NOMO-1 treated with dmso at 0.1 percent for 144 hours (cell line): Measurements from ENCODE around the gene NFIC.
A peak's percentile ranks its signal among the peaks of the same experiment; 100 is the strongest.

Source experiments
- DNase-seq: peaks from one replicate; lab custom pipeline; 2025; ENCODE audit not compliant: unreplicated experiment; lab: John Stamatoyannopoulos, UW

Gene NFIC

GRCh38 chr19:3481241-3482090 is 115.1 kb downstream of the NFIC start:
- DNase-seq, result no peak

GRCh38 chr19:3482507-3483225 is 116.3 kb downstream of the NFIC start:
- no peak for DNase-seq

- no peak for DNase-seq
Measured at GRCh38 chr19:3483226-3483628, 116.8 kb downstream of the NFIC start, which contains the start of gene SMIM44. Gene SMIM44 (minus strand): TSS chr19:3483441. CDS start chr19:3483403, 38 bp downstream.

GRCh38 chr19:3491396-3492119 is 125.2 kb downstream of the NFIC start:
- DNase-seq, result no peak

GRCh38 chr19:3492131-3492839 is 125.9 kb downstream of the NFIC start:
- no peak for DNase-seq

GRCh38 chr19:3492919-3493318 is 126.5 kb downstream of the NFIC start:
- no peak for DNase-seq

GRCh38 chr19:3493651-3494050 is 127.3 kb downstream of the NFIC start:
- no peak for DNase-seq

- DNase-seq, result no peak
Measured at GRCh38 chr19:3494051-3494450, 127.7 kb downstream of the NFIC start.

GRCh38 chr19:3494559-3494958 is 128.2 kb downstream of the NFIC start:
- no peak for DNase-seq

GRCh38 chr19:3496392-3497273 is 130.2 kb downstream of the NFIC start:
- DNase-seq, result no peak

GRCh38 chr19:3497757-3498520 is 131.6 kb downstream of the NFIC start:
- DNase-seq, result no peak

GRCh38 chr19:3499738-3500428 is 133.5 kb downstream of the NFIC start:
- DNase-seq, result no peak

GRCh38 chr19:3500429-3501101 is 134.2 kb downstream of the NFIC start, which contains the start of gene DOHH:
Gene DOHH (minus strand): TSS chr19:3500674. CDS start chr19:3496814, 3,860 bp downstream.
- peak; percentile 97 for DNase-seq

GRCh38 chr19:3501780-3502179 is 135.4 kb downstream of the NFIC start:
- DNase-seq, result no peak

GRCh38 chr19:3503036-3503572 is 136.7 kb downstream of the NFIC start:
- no peak for DNase-seq

GRCh38 chr19:3504735-3505134 is 138.4 kb downstream of the NFIC start:
- DNase-seq, result no peak

GRCh38 chr19:3505598-3506383 is 139.4 kb downstream of the NFIC start, which contains the start of gene FZR1:
Gene FZR1 (plus strand): TSS chr19:3506311. CDS start chr19:3522990, 16,679 bp downstream.
- peak; percentile 97 for DNase-seq
